GM21367 (cell line): ENCODE data around the gene RGS11.

ENCODE experiments used
- ATAC-seq: cut with Tn5 transposase; IDR thresholded peaks from one replicate; pipeline ENCODE4 v1.9.1; 2021; ENCODE audit not compliant: unreplicated experiment

Gene RGS11

DNA sequence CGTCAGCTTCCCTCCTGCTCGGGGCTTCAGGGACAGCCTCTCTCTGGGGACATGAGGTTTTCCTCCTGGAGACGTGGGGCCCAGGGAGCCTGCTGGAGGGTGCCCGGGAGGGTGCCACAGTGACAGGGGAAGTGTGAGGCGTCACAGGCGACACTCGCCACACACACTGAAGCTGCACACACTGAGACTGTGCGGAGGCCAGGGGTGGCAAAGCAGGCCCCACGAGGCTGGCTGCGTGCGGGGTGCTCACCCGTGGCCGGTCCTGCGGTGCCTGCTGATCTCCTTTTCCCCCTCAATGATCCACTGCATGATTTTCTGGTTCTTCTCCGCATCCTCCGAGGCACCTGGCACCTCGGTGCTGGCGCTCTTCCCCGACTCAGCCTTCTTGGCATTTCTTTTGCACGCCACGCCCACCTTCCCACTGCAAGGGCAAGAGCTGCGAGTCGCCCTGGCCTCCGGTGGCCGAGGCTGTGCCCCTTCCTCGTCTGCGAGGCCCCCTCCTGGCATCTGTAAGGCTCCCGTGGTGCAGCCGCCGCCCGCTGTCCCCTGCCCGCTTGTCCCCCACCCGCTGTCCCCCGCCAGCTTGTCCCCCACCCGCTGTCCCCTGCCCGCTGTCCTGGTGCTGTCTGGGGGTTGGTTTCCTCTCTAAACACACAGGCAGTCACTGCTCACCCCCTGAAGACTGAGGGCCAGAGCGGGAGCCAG lies 21.2 kb upstream of the RGS11 start:
- no peak for ATAC-seq

GRCh38 chr16:296276-296675 lies 20.5 kb upstream of the RGS11 start:
- no peak for ATAC-seq

DNA sequence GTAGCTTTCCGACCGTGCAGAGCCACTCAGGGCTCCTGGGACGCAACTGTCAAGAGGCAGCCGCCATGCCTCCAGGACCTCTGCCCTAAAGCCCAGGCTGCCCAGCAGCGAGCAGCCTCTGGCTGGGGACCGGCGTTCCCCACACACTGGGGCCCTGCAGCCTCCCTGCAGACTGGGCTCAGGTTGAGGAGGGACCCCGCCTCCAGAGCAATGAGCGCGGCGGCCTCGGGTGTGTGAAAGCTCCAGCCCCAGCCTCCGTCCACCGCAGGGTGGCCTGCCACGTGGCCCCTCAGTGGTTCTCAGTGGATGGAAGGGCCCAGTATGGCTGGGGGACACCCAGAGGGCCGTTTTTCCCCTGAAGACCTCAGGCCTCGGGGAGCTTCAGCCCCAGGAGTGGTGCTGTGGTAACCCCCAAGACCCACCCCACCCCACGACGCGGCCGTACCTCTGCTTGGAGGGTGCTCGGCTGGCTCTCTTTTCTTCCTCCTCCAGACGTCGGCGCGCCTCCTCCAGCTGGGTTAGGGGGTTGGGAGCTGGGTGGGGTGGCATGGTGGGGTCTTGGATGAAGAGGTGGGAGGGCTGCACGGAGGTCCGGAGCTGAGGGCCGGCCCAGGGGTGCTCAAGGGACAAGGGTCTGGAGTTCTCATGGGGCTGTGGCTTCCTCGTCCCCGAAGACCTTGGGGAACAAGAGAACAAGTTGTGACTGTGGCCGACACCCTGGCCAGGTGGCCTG lies 17.5 kb upstream of the RGS11 start:
- no peak for ATAC-seq

GRCh38 chr16:291539-291938 lies 15.8 kb upstream of the RGS11 start:
- ATAC-seq: no peak

DNA sequence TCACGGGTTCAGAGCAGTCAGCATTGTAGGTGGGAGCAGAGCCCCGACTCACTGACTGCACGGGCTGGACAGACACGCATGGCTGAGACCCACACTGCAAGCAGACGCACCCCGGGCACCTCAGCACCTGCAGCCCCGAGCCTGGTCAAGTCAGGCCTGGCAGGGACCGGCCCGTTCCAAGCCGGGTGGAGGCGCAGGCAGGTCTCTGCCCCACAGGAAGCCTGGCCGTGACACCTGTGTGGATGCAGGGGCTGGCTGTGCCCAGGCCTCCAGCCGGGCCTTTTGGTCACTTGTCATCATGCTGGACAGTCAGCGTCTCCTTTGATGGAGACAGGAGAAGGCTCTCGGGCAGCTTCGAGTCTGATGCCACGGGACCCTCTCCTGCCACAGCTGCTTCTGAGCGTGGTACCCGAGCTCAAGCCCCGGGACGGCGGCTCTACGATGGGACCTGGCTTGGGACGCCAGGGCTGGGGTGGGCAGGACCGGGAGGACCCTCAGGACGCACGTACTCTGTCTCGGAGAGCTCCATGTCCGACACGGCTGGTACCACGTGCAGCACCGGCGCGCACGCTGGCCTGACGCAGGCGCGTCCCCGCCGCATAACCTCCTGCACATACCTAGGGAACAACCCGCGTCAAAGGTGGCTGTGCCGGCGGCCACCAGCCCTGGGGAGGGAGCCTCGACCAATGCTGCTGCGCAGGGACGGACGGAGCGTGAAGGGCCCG lies 15.1 kb upstream of the RGS11 start:
- no peak for ATAC-seq

DNA sequence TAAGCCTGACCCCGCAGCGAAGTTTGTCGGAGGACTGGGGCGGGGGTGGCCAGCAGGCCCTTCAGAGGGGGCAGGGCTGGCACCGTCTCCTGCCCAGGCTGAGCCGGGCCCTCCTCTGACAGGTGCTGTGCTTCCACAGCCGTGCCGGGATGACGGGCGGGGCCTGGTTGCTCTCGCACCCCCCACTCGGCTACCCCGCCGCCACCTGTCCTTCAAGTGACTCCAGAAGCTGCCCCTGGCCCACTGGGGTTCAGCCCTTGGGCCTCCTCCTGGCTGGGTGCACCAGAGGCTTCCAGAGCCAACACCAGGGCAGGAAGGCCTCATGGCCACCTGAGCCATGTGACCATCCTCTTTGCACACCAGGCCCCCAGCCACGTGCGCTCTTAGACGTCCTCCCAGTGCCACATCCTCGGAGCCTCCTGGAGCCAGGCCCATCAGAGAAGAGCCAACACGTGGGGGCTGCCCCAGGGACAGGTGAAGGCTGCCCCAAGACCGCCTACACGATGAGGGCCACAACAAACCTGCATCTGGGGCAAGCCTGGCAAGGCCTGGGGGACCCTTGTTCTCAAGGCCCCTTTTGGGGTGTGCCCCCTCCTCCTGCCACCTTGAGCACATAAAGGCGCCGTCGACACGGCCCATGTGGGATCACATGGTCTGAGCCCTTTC lies 14.4 kb upstream of the RGS11 start:
- no peak for ATAC-seq

GRCh38 chr16:289395-289997 lies 13.8 kb upstream of the RGS11 start:
- no peak for ATAC-seq

- no peak for ATAC-seq
These were observed 12.5 kb upstream of the RGS11 start for GRCh38 chr16:287981-288920.

GRCh38 chr16:287298-287811 lies 11.6 kb upstream of the RGS11 start:
- ATAC-seq: no peak

DNA sequence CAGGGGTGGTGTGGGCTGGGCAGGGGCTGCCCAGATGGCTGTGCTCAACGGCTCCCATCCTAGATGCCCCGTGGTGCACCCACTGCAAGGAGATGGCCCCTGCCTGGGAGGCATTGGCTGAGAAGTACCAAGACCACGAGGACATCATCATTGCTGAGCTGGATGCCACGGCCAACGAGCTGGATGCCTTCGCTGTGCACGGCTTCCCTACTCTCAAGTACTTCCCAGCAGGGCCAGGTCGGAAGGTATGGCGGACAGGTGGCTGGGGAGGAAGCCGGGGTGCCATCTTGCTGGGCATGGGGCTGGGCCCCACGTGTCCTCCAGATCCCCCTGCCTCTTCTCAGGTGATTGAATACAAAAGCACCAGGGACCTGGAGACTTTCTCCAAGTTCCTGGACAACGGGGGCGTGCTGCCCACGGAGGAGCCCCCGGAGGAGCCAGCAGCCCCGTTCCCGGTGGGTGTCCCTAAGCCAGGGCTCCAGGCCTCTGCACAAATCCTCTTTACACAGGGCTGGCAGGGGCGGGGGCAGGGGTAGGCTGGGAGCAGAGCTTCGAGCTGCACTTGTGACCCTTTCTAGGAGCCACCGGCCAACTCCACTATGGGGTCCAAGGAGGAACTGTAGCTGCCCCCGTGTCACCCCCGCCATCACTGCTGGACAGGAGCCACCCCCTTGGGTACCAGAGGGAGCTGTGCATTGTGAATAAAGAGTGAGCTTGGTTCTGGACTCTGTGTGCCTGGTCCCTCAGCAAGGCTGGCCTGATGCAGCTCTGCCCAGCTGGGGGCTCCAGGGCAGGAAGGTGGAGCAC lies 10.9 kb upstream of the RGS11 start:
- no peak for ATAC-seq

GRCh38 chr16:285146-286055 lies 9.7 kb upstream of the RGS11 start:
- no peak for ATAC-seq

GRCh38 chr16:284204-285120 lies 8.7 kb upstream of the RGS11 start:
- no peak for ATAC-seq

DNA sequence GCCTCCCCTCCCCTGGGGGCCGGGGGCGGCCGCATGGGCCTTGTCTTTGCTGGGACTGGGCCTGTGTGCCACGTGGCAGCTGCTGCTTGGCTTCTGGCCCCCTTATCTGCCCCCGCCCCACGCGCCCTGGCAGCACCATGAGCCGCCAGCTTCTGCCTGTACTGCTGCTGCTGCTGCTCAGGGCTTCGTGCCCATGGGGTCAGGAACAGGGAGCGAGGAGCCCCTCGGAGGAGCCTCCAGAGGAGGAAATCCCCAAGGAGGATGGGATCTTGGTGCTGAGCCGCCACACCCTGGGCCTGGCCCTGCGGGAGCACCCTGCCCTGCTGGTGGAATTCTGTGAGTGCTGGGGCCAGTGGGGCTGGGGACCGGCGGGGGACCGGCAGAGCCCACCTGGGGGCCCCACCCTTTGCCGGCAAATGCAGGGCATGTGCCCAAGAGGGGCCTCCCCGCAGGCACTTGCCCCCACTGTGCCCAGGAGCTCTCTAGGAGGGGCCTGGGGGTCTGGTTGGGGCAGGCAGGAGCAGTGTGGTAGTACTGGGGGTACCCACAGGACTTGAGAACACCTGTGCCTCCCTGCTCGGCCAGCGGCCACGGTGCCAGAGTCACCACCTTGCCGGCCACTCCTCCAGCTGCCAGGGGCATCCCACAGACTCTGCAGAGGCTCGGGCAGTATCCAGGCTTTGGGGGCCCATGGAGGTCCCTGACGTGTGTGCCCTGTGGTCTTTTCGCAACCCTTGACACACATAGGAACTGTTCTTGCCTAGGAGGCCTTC lies 7.5 kb upstream of the RGS11 start, which contains the start of gene PDIA2:
Gene PDIA2 (plus strand): TSS at position 132 of the 773 bp plus-strand sequence. CDS start 6 bp downstream, at position 138.
- no peak for ATAC-seq

- ATAC-seq: no peak
These were observed 6.7 kb upstream of the RGS11 start for GRCh38 chr16:282491-282890.

GRCh38 chr16:281660-282255 lies 6.0 kb upstream of the RGS11 start:
- ATAC-seq: no peak
